Body of pancreas (tissue), 4 donors: ENCODE measurements around the gene MYO9B. TPM values are rescaled to one million over a fixed set of nuclear protein-coding genes. Genes with fewer than 3 reads are reported as not detected.

ENCODE experiments used
- ATAC-seq: fragments of 150-250 bp; one replicate; pipeline ENCODE4 v1.9.1; 2016
- DNase-seq, 4 donors: peaks; one replicate each; pipeline ENCODE4 v3.0.0-alpha.2; 2019
- H3K27ac ChIP-seq, 4 donors: fragments of 200-600 bp; sonication (generic); 1 replicate in 3 of 4; 2 replicates in 1 of 4; pipeline versions ENCODE4 v1.5.1 to v1.6.1; 2016 to 2019; ENCODE audit warnings: mild to moderate bottlenecking in 1 of 4, mixed read lengths in 1 of 4, moderate library complexity in 1 of 4
- H3K27me3 ChIP-seq, 2 donors: fragments of 200-600 bp; sonication (generic); one replicate each; pipeline ENCODE4 v1.6.0; 2016; ENCODE audit warnings: mild to moderate bottlenecking in 1 of 2
- H3K36me3 ChIP-seq, 2 donors: fragments of 200-600 bp; sonication (generic); replicated peaks in 1 of 2; 2 replicates each; pipeline ENCODE4 v1.5.1; 2016; ENCODE audit warnings: low read depth in 2 of 2; ENCODE audit not compliant: insufficient read depth in 1 of 2
- H3K4me1 ChIP-seq: fragments of 200-600 bp; sonication (generic); one replicate; pipeline ENCODE4 v1.6.0; 2016
- H3K4me3 ChIP-seq, 2 donors: fragments of 200-600 bp; sonication (generic); 1 replicate in 1 of 2; 2 replicates in 1 of 2; pipeline ENCODE4 v1.5.1; 2016 to 2019
- H3K9me3 ChIP-seq, 3 donors: fragments of 200-600 bp; sonication (generic); 1 replicate in 2 of 3; 2 replicates in 1 of 3; pipeline ENCODE4 v1.5.1; 2016
- POLR2A ChIP-seq, 3 donors: fragments of 450-650 bp; IDR thresholded peaks; one replicate each; pipeline ENCODE4 v1.6.1; 2016; ENCODE audit warnings: antibody characterized with exemption in 3 of 3, mild to moderate bottlenecking in 2 of 3
- WGBS, 2 donors: methylation state at CpG; one replicate each; pipeline ENCODE4 v1.1.5; 2017; 5-methylcytosine and 5-hydroxymethylcytosine counted together
- intact Hi-C: fragments of 100-400 bp; cut with DNase I; formaldehyde crosslinking; loops from one replicate; pipeline ENCODE4 v1.15.1; 2023
- total RNA-seq, 2 donors: library from RNA; depleted of rRNA; stranded (reverse); fragments of >200 nt; gene quantifications; one replicate each; pipeline ENCODE4 v1.1.0, GENCODE V29; 2016
- TF ChIP-seq, protein P1 (sequence below), 7 experiments: fragments of 450-650 bp in 4 of 7; fragments of 200-600 bp in 3 of 7; sonication (generic) in 3 of 7; IDR thresholded peaks; one replicate each; pipeline ENCODE4 v1.5.1; 2016 to 2019; ENCODE audit warnings: antibody characterized with exemption in 7 of 7

The MYO9B gene
- total RNA-seq, 2 donors from 2014 or later, result 26.2 to 56.0 TPM

DNA sequence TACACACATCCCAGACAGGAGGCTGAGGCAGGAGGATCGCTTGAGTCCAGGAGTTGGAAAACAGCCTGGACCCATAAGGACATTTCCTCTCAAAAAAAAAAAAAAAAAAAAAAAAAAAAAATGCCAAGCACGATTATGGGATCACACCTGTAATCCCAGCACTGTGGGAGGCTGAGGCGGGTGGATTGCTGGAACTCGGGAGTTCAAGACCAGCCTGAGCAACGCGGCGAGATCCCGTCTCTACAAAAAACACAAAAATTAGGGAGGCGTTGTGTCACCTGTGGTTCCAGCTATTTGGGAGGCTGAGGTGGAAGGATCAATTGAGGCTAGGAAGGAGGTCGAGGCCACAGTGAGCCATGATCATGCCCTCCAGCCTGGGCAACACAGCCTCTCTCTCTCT is 149.5 kb downstream of the MYO9B start:
- Histone ChIP-seq H3K27me3 (no peaks in the 10 kb centered on the region), H3K4me3 (no peak overlapping the region), H3K4me1 (peaks cover 28% of the 10 kb centered on the region), H3K36me3 (no peaks in the 10 kb centered on the region), H3K27ac (no peak overlapping the region), H3K9me3 (no peaks in the 10 kb centered on the region)
- no peak for ATAC-seq
- no peak for TF ChIP-seq POLR2A (IDR thresholded peaks at IDR 0.05)
- TF ChIP-seq, protein P1, sequence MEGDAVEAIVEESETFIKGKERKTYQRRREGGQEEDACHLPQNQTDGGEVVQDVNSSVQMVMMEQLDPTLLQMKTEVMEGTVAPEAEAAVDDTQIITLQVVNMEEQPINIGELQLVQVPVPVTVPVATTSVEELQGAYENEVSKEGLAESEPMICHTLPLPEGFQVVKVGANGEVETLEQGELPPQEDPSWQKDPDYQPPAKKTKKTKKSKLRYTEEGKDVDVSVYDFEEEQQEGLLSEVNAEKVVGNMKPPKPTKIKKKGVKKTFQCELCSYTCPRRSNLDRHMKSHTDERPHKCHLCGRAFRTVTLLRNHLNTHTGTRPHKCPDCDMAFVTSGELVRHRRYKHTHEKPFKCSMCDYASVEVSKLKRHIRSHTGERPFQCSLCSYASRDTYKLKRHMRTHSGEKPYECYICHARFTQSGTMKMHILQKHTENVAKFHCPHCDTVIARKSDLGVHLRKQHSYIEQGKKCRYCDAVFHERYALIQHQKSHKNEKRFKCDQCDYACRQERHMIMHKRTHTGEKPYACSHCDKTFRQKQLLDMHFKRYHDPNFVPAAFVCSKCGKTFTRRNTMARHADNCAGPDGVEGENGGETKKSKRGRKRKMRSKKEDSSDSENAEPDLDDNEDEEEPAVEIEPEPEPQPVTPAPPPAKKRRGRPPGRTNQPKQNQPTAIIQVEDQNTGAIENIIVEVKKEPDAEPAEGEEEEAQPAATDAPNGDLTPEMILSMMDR (IDR thresholded peaks at IDR 0.05), result no peak
- intact Hi-C loops, result no loop called here
- no peak for DNase-seq
- WGBS, 2 donors, result 70 to 78% methylated on average over 10 of the region's 10 CpGs

DNA sequence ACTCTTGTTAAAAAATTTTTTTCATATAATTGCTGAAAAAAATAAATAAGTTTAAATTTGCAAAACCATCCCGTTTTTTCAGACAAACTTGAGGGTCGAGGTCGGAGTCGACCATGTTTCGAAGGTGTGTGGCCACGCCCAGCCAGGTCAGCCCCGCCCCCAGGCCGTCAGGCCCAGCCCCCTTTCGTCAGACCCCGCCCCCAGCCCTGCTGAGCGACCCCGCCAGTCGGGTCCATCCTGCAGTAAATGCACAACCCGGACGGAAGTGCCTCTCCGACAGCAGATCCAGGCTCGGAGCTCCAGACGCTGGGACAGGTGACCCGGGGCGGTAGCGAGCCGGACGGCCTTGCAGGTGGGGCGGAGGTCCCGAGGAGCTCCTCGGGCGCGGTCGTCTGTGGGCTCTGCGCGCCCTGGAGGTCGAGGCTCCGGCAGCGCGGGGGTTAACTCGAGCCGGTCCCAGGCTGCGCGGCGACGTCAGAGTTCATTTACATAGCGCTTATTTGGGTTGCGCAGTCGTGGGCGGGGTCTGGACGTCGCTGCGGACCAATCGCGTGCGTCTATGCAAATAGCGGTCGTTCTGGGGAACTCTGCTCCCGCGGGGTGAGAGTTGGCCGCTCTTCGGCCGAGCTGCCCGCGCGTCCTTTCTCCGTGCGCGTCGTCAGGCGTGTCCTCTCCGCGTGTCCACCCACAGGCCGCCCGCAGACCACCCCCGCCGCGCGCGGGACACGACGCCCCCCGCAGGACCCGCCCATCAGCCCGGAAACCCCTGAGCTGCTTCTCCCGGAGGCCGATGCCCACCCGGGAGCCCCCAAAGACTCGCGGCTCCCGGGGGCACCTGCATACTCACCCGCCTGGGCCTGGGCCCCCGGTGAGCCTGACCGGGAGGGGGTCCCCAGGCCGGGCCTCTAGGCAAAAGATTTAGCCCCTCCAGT is 150.7 kb downstream of the MYO9B start, which contains the start of gene OCEL1:
Gene OCEL1 (plus strand): TSS at position 225 of the 932 bp plus-strand sequence. CDS start 22 bp downstream, at position 247.
- peak within 1 kb of the TSS; percentile 32 to 38 for H3K4me3 ChIP-seq

GRCh38 chr19:17227798-17228367 is 152.3 kb downstream of the MYO9B start:
- 46 to 75% methylated on average over 11 to 13 of the region's 13 CpGs for WGBS, 2 donors
- Histone ChIP-seq H3K4me3 (no peak overlapping the region), H3K27ac (peak overlapping the region in 3 of 4 donors; percentile 0 to 50 (median 5)), H3K9me3 (no peaks in the 10 kb centered on the region), H3K4me1 (peaks cover 24% of the 10 kb centered on the region), H3K27me3 (no peaks in the 10 kb centered on the region), H3K36me3 (peaks cover 3 to 5% of the 10 kb centered on the region in 2 donors)
- no peak for ATAC-seq
- intact Hi-C loops, result no loop called here
- peak; percentile 42 to 76 (median 62) for DNase-seq
- TF ChIP-seq, protein P1 (IDR thresholded peaks at IDR 0.05), result no peak
- TF ChIP-seq POLR2A (IDR thresholded peaks at IDR 0.05), result no peak

More for the DNA sequence above, 150.7 kb downstream of the MYO9B start, which contains the start of gene OCEL1:
- Histone ChIP-seq H3K27ac (peak within 1 kb of the TSS; percentile 72 to 97 (median 89)), H3K4me1 (peaks cover 24% of the 10 kb centered on the region), H3K9me3 (no peaks in the 10 kb centered on the region), H3K36me3 (no peaks in the 10 kb centered on the region), H3K27me3 (no peaks in the 10 kb centered on the region)
- TF ChIP-seq, protein P1 (IDR thresholded peaks at IDR 0.05), result no peak
- peak; percentile 82 to 88 (median 84) for TF ChIP-seq POLR2A (IDR thresholded peaks at IDR 0.05)
- 0% methylated on average over 13 to 83 of the region's 90 CpGs for WGBS, 2 donors
- ATAC-seq (peak; percentile 95), DNase-seq (peak; percentile 99 to 100 (median 99))
- intact Hi-C loops, result no loop called here

- peaks cover 30% of the 10 kb centered on the region for H3K4me1 ChIP-seq
- no peak for DNase-seq
- WGBS, 2 donors, result 95 to 97% methylated on average over 2 to 3 of the region's 3 CpGs
- TF ChIP-seq, protein P1 (IDR thresholded peaks at IDR 0.05), result no peak
- no peak for TF ChIP-seq POLR2A (IDR thresholded peaks at IDR 0.05)
- no peak overlapping the region for H3K27ac ChIP-seq
- H3K36me3 ChIP-seq, result peaks cover 3 to 5% of the 10 kb centered on the region in 2 donors
- intact Hi-C loops, result no loop called here
- H3K9me3 ChIP-seq, result no peaks in the 10 kb centered on the region
- H3K4me3 ChIP-seq, result no peak overlapping the region
- H3K27me3 ChIP-seq, result no peaks in the 10 kb centered on the region
- no peak for ATAC-seq
Observed at GRCh38 chr19:17229890-17230289, 154.3 kb downstream of the MYO9B start.
